Hepatocyte (in vitro differentiated cells): Measurements from ENCODE around the gene CYP2J2.

Experiments
- CTCF ChIP-seq: fragments of 200-600 bp; sonication (generic); IDR thresholded peaks from 2 replicates; pipeline ENCODE4 v1.5.1; 2016; ENCODE audit warnings: antibody characterized with exemption, mild to moderate bottlenecking; ENCODE audit not compliant: poor library complexity
- EZH2 ChIP-seq: fragments of 200-600 bp; sonication (generic); IDR thresholded peaks from 2 replicates; pipeline ENCODE4 v1.6.1; 2016; ENCODE audit warnings: antibody characterized with exemption, mild to moderate bottlenecking, borderline replicate concordance

GRCh38 chr1:59949648-59950047 is 23.1 kb upstream of the CYP2J2 start:
- TF ChIP-seq EZH2 (no peak), CTCF (no peak)
